MM.1S (cell line): Measurements from ENCODE around the gene TAC3.
"Not testable (repeated sequence)": the region's sequence is repeated elsewhere in the genome, so short reads cannot be mapped to it uniquely, and the experiment has no call there.

Experiments
- CTCF ChIP-seq: fragments of 300-600 bp; sonication (generic); IDR thresholded peaks from 2 replicates; pipeline ENCODE4 v1.5.1; 2016; ENCODE audit warnings: antibody characterized with exemption, low read length, mixed read lengths
- EZH2 ChIP-seq: fragments of 300-600 bp; sonication (generic); optimal IDR thresholded peaks from 2 replicates; pipeline ENCODE3; 2017; ENCODE audit warnings: low read depth, mild to moderate bottlenecking, antibody characterized with exemption, low read length, mixed read lengths

DNA sequence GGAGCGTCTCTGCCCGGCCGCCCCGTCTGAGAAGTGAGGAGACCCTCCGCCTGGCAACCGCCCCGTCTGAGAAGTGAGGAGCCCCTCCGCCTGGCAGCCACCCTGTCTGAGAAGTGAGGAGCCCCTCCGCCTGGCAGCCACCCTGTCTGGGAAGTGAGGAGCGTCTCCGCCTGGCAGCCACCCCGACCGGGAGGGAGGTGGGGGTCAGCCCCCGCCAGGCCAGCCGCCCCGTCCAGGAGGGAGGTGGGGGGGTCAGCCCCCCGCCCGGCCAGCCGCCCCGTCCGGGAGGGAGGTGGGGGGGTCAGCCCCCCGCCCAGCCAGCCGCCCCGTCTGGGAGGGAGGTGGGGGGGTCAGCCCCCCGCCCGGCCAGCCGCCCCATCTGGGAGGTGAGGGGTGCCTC lies 52.8 kb downstream of the TAC3 start:
- not testable (repeated sequence) for TF ChIP-seq CTCF, EZH2
